CD4-positive, alpha-beta T cell treated with Interleukin-15 for 1 hour (primary cell): ENCODE results near the gene PTPN20.
"Not testable (repeated sequence)": the region's sequence is repeated elsewhere in the genome, so short reads cannot be mapped to it uniquely, and the experiment has no call there.

ENCODE experiments used
- DNase-seq: peaks from one replicate; pipeline ENCODE4 v3.0.0-alpha.2; 2020

Gene PTPN20

GRCh38 chr10:46960742-46961141 lies 49.5 kb downstream of the PTPN20 start:
- DNase-seq = not testable (repeated sequence)

GRCh38 chr10:46963356-46963755 lies 52.1 kb downstream of the PTPN20 start:
- DNase-seq = not testable (repeated sequence)

- DNase-seq = not testable (repeated sequence)
Observed at GRCh38 chr10:46967013-46967412, 55.8 kb downstream of the PTPN20 start.

- not testable (repeated sequence) for DNase-seq
Observed at GRCh38 chr10:46980223-46980622, 69.0 kb downstream of the PTPN20 start.

- DNase-seq = not testable (repeated sequence)
Observed at GRCh38 chr10:46987233-46987924, 76.2 kb downstream of the PTPN20 start.

- no peak for DNase-seq
Observed at GRCh38 chr10:46992803-46993561, 81.8 kb downstream of the PTPN20 start.

GRCh38 chr10:46995234-46995633 lies 84.0 kb downstream of the PTPN20 start:
- DNase-seq = no peak

- DNase-seq = no peak
Observed at GRCh38 chr10:46998192-46998591, 87.0 kb downstream of the PTPN20 start.

GRCh38 chr10:46998595-46998994 lies 87.4 kb downstream of the PTPN20 start:
- DNase-seq = no peak

- no peak for DNase-seq
Observed at GRCh38 chr10:46999217-46999616, 88.0 kb downstream of the PTPN20 start.

- no peak for DNase-seq
Observed at GRCh38 chr10:47008769-47009168, 97.5 kb downstream of the PTPN20 start.

GRCh38 chr10:47009215-47009838 lies 98.1 kb downstream of the PTPN20 start:
- no peak for DNase-seq

GRCh38 chr10:47010036-47010435 lies 98.8 kb downstream of the PTPN20 start:
- DNase-seq = no peak

- no peak for DNase-seq
Observed at GRCh38 chr10:47012214-47012613, 101.0 kb downstream of the PTPN20 start.

GRCh38 chr10:47013507-47014154 lies 102.4 kb downstream of the PTPN20 start:
- no peak for DNase-seq

- no peak for DNase-seq
Observed at GRCh38 chr10:47015404-47015803, 104.2 kb downstream of the PTPN20 start.

- no peak for DNase-seq
Observed at GRCh38 chr10:47016564-47016963, 105.3 kb downstream of the PTPN20 start.

GRCh38 chr10:47018026-47018735 lies 107.0 kb downstream of the PTPN20 start:
- DNase-seq = no peak

- no peak for DNase-seq
Observed at GRCh38 chr10:47019155-47020145, 108.2 kb downstream of the PTPN20 start.

GRCh38 chr10:47020471-47020870 lies 109.2 kb downstream of the PTPN20 start:
- DNase-seq = no peak

- DNase-seq = no peak
Observed at GRCh38 chr10:47021850-47022249, 110.6 kb downstream of the PTPN20 start.
